H1 (cell line): ENCODE data around the gene AGGF1. TPM values are rescaled to one million over a fixed set of nuclear protein-coding genes. Genes with fewer than 3 reads are reported as not detected.

ENCODE experiments used
- CHD1 ChIP-seq: IDR thresholded peaks from 2 replicates; pipeline ENCODE4 v1.6.1; 2012; ENCODE audit warnings: low read depth, low read length, improper control_type of control experiment
- KDM4A ChIP-seq: IDR thresholded peaks from one replicate; pipeline ENCODE4 v1.7.1; 2012; ENCODE audit warnings: low read depth, mild to moderate bottlenecking, moderate library complexity, low read length, inconsistent platforms; ENCODE audit not compliant: severe bottlenecking
- RBBP5 ChIP-seq: IDR thresholded peaks from 2 replicates; pipeline ENCODE4 v1.7.1; 2012; ENCODE audit warnings: low read depth, mild to moderate bottlenecking, inconsistent platforms, low read length, moderate library complexity, borderline replicate concordance
- SAP30 ChIP-seq: fragments of 300-600 bp; sonication (generic); IDR thresholded peaks from 2 replicates; pipeline ENCODE4 v1.7.1; 2012; ENCODE audit warnings: low read length, moderate library complexity, mild to moderate bottlenecking, inconsistent platforms; ENCODE audit not compliant: insufficient read depth, insufficient replicate concordance
- SP1 ChIP-seq: IDR thresholded peaks from 2 replicates; pipeline ENCODE4 v1.6.1; 2011; ENCODE audit warnings: low read depth, low read length
- SP4 ChIP-seq: IDR thresholded peaks from 2 replicates; pipeline ENCODE4 v1.6.1; 2012; ENCODE audit warnings: low read length, inconsistent platforms
- SRF ChIP-seq: IDR thresholded peaks from 2 replicates; pipeline ENCODE4 v1.6.1; 2011; ENCODE audit warnings: mild to moderate bottlenecking, low read depth, low read length, moderate library complexity
- polyA plus RNA-seq, 7 experiments: library from polyadenylated mRNA; depleted of rRNA in 3 of 7; stranded (reverse) in 5 of 7; unstranded in 2 of 7; fragments of >200 nt in 5 of 7; fragments of 200-250 nt in 2 of 7; gene quantifications; 1 replicate in 5 of 7; 2 replicates in 1 of 7; 4 replicates in 1 of 7; pipeline versions ENCODE4 v1.2.1 to v1.2.3, GENCODE V29; 2011 to 2013; ENCODE audit warnings: missing spikeins in 2 of 7, mixed read lengths in 2 of 7
- total RNA-seq: library from RNA; stranded (reverse); fragmentation: NEBNext Ultra II Directional; extraction: Animal tissue kit (Norgen Biotek cat#: 25700); gene quantifications from 2 replicates; pipeline ENCODE4 v1.2.1, GENCODE V29; 2021
- TF ChIP-seq, protein P1 (sequence below): fragments of 300-600 bp; sonication (generic); IDR thresholded peaks from 2 replicates; pipeline ENCODE4 v1.7.1; 2012; ENCODE audit warnings: low read length, moderate library complexity, mild to moderate bottlenecking, inconsistent platforms; ENCODE audit not compliant: insufficient replicate concordance

The AGGF1 gene
- total and polyA plus RNA-seq, 2 of the 8 experiments (the other 6 are each of a cell fraction or from before 2014, with no cell fraction given): 7.3 to 19.0 TPM

DNA sequence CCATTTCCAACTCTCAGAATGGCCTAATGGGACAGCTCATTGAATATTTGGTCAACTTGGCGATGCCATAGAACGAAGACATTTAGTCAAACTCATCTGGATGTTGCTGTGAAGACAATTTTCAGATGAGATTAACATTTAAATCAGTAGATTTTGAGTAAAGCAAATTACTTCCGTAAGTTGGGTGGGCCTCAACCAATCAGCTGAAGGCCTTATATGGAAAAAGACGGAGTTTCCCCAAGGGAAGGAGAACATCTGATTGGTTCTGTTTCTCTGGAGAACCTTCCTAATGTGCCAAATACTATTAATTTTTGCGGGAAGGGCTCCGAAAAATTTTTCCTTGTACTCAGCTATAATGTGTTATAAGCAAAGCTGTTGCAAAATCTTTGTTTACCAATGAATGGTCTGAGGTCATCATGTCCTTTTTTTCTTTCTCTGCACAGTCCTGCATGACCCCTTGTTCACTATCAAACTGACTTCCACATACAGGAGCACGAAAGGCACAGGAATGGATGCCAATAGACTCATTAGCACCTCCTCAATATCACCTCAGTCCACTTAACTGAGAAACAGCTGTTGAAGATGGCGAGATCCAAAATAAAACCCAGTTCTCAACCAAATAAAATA lies 49.6 kb upstream of the AGGF1 start (continued):
- TF ChIP-seq, protein P1, sequence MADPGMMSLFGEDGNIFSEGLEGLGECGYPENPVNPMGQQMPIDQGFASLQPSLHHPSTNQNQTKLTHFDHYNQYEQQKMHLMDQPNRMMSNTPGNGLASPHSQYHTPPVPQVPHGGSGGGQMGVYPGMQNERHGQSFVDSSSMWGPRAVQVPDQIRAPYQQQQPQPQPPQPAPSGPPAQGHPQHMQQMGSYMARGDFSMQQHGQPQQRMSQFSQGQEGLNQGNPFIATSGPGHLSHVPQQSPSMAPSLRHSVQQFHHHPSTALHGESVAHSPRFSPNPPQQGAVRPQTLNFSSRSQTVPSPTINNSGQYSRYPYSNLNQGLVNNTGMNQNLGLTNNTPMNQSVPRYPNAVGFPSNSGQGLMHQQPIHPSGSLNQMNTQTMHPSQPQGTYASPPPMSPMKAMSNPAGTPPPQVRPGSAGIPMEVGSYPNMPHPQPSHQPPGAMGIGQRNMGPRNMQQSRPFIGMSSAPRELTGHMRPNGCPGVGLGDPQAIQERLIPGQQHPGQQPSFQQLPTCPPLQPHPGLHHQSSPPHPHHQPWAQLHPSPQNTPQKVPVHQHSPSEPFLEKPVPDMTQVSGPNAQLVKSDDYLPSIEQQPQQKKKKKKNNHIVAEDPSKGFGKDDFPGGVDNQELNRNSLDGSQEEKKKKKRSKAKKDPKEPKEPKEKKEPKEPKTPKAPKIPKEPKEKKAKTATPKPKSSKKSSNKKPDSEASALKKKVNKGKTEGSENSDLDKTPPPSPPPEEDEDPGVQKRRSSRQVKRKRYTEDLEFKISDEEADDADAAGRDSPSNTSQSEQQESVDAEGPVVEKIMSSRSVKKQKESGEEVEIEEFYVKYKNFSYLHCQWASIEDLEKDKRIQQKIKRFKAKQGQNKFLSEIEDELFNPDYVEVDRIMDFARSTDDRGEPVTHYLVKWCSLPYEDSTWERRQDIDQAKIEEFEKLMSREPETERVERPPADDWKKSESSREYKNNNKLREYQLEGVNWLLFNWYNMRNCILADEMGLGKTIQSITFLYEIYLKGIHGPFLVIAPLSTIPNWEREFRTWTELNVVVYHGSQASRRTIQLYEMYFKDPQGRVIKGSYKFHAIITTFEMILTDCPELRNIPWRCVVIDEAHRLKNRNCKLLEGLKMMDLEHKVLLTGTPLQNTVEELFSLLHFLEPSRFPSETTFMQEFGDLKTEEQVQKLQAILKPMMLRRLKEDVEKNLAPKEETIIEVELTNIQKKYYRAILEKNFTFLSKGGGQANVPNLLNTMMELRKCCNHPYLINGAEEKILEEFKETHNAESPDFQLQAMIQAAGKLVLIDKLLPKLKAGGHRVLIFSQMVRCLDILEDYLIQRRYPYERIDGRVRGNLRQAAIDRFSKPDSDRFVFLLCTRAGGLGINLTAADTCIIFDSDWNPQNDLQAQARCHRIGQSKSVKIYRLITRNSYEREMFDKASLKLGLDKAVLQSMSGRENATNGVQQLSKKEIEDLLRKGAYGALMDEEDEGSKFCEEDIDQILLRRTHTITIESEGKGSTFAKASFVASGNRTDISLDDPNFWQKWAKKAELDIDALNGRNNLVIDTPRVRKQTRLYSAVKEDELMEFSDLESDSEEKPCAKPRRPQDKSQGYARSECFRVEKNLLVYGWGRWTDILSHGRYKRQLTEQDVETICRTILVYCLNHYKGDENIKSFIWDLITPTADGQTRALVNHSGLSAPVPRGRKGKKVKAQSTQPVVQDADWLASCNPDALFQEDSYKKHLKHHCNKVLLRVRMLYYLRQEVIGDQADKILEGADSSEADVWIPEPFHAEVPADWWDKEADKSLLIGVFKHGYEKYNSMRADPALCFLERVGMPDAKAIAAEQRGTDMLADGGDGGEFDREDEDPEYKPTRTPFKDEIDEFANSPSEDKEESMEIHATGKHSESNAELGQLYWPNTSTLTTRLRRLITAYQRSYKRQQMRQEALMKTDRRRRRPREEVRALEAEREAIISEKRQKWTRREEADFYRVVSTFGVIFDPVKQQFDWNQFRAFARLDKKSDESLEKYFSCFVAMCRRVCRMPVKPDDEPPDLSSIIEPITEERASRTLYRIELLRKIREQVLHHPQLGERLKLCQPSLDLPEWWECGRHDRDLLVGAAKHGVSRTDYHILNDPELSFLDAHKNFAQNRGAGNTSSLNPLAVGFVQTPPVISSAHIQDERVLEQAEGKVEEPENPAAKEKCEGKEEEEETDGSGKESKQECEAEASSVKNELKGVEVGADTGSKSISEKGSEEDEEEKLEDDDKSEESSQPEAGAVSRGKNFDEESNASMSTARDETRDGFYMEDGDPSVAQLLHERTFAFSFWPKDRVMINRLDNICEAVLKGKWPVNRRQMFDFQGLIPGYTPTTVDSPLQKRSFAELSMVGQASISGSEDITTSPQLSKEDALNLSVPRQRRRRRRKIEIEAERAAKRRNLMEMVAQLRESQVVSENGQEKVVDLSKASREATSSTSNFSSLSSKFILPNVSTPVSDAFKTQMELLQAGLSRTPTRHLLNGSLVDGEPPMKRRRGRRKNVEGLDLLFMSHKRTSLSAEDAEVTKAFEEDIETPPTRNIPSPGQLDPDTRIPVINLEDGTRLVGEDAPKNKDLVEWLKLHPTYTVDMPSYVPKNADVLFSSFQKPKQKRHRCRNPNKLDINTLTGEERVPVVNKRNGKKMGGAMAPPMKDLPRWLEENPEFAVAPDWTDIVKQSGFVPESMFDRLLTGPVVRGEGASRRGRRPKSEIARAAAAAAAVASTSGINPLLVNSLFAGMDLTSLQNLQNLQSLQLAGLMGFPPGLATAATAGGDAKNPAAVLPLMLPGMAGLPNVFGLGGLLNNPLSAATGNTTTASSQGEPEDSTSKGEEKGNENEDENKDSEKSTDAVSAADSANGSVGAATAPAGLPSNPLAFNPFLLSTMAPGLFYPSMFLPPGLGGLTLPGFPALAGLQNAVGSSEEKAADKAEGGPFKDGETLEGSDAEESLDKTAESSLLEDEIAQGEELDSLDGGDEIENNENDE: no peak
- TF ChIP-seq SAP30: no peak
- TF ChIP-seq KDM4A: no peak
- no peak for TF ChIP-seq SP1
- no peak for TF ChIP-seq SRF
- TF ChIP-seq SP4: no peak
- TF ChIP-seq CHD1: no peak
- no peak for TF ChIP-seq RBBP5
